ENCODE results near the gene FMNL2. TPM values are rescaled to one million over a fixed set of nuclear protein-coding genes. Genes with fewer than 3 reads are reported as not detected.

The FMNL2 gene
- total RNA-seq, 1 donor from 2014 or later = 41.7 TPM

DNA sequence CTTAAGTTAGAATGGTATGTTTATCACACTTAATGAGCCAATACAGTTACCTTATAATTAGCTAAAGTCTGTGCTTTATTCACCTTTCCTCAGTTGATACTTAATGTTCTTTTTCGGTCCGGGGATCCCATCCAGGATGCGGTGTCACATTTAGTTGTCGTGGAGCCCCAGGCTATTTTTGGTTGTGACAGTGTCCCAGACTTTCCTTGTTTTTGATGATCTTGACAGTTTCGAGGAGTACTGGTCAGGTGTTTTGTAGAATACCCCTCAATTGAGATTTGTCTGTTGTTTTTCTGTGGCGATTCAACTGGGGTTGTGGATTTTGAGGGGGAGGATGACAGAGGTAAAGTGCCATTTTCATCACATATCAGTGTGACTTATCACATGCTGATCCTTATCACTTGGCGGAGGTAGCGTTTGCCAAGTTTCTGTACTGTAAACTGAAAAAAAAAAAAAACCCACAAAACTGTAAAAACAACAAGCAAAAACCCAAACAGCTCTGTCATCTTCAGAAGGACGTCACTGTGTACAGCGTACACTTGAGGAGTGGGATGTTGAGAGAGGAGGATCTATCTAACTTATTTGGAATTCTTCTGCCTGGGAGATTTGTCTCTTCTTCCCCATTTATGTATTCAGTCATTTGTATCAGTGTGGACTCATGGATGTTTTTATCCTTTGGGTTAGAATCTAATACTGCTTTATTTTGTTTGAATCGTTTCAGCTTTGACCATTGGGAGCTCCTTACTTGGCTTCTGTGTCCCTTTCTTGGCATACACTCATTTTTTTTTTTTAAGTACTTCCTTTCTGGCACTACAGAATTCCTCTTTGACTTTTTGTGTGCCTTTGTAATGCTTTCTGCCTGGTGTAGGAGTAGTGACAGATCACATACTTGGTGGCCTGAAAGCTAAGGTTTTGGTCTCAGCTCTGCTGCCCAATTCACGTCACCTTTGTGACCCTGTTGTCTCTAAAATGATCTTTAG, 68.1 kb downstream of the FMNL2 start:
- Mint-ChIP-seq H3K4me3 (ENCODE audit: unreplicated experiment) (no peak overlapping the region), H3K9me3 (ENCODE audit: unreplicated experiment) (no peaks in the 10 kb centered on the region), H3K27ac (ENCODE audit: unreplicated experiment) (no peak overlapping the region), H3K36me3 (ENCODE audit: low read depth, unreplicated experiment) (no peaks in the 10 kb centered on the region), H3K27me3 (ENCODE audit: unreplicated experiment) (peaks cover 5% of the 10 kb centered on the region), H3K4me1 (ENCODE audit: unreplicated experiment) (peaks cover 48% of the 10 kb centered on the region)
- no peak for DNase-seq (ENCODE audit: low spot score)
- TF ChIP-seq, protein P1, sequence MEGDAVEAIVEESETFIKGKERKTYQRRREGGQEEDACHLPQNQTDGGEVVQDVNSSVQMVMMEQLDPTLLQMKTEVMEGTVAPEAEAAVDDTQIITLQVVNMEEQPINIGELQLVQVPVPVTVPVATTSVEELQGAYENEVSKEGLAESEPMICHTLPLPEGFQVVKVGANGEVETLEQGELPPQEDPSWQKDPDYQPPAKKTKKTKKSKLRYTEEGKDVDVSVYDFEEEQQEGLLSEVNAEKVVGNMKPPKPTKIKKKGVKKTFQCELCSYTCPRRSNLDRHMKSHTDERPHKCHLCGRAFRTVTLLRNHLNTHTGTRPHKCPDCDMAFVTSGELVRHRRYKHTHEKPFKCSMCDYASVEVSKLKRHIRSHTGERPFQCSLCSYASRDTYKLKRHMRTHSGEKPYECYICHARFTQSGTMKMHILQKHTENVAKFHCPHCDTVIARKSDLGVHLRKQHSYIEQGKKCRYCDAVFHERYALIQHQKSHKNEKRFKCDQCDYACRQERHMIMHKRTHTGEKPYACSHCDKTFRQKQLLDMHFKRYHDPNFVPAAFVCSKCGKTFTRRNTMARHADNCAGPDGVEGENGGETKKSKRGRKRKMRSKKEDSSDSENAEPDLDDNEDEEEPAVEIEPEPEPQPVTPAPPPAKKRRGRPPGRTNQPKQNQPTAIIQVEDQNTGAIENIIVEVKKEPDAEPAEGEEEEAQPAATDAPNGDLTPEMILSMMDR (IDR thresholded peaks at IDR 0.05; ENCODE audit: unreplicated experiment) = no peak

- TF ChIP-seq, protein P1 (IDR thresholded peaks at IDR 0.05; ENCODE audit: unreplicated experiment) = no peak
- Mint-ChIP-seq H3K27ac (ENCODE audit: unreplicated experiment) (peak overlapping the region; percentile 70), H3K27me3 (ENCODE audit: unreplicated experiment) (peaks cover 5% of the 10 kb centered on the region), H3K4me3 (ENCODE audit: unreplicated experiment) (no peak overlapping the region), H3K36me3 (ENCODE audit: low read depth, unreplicated experiment) (no peaks in the 10 kb centered on the region), H3K9me3 (ENCODE audit: unreplicated experiment) (no peaks in the 10 kb centered on the region), H3K4me1 (ENCODE audit: unreplicated experiment) (peaks cover 65% of the 10 kb centered on the region)
- DNase-seq (ENCODE audit: low spot score) = peak; percentile 10
Observed at GRCh38 chr2:152405206-152406118, 70.5 kb downstream of the FMNL2 start.

- Mint-ChIP-seq H3K4me1 (ENCODE audit: unreplicated experiment) (peaks cover 73% of the 10 kb centered on the region), H3K36me3 (ENCODE audit: low read depth, unreplicated experiment) (no peaks in the 10 kb centered on the region), H3K4me3 (ENCODE audit: unreplicated experiment) (peak overlapping the region; percentile 4), H3K9me3 (ENCODE audit: unreplicated experiment) (no peaks in the 10 kb centered on the region), H3K27me3 (ENCODE audit: unreplicated experiment) (peaks cover 4% of the 10 kb centered on the region), H3K27ac (ENCODE audit: unreplicated experiment) (peak overlapping the region; percentile 70)
- TF ChIP-seq, protein P1 (IDR thresholded peaks at IDR 0.05; ENCODE audit: unreplicated experiment) = no peak
- no peak for DNase-seq (ENCODE audit: low spot score)
Observed at GRCh38 chr2:152406119-152406835, 71.3 kb downstream of the FMNL2 start.

GRCh38 chr2:152406836-152407161, 71.8 kb downstream of the FMNL2 start:
- Mint-ChIP-seq H3K36me3 (ENCODE audit: low read depth, unreplicated experiment) (no peaks in the 10 kb centered on the region), H3K4me3 (ENCODE audit: unreplicated experiment) (no peak overlapping the region), H3K27ac (ENCODE audit: unreplicated experiment) (peak overlapping the region; percentile 70), H3K27me3 (ENCODE audit: unreplicated experiment) (peaks cover 4% of the 10 kb centered on the region), H3K9me3 (ENCODE audit: unreplicated experiment) (no peaks in the 10 kb centered on the region), H3K4me1 (ENCODE audit: unreplicated experiment) (peaks cover 78% of the 10 kb centered on the region)
- DNase-seq (ENCODE audit: low spot score) = no peak
- TF ChIP-seq, protein P1 (IDR thresholded peaks at IDR 0.05; ENCODE audit: unreplicated experiment) = no peak

Measured in endothelial cell (in vitro differentiated cells).